Measurements from ENCODE around the gene RCC1. TPM values are rescaled to one million over a fixed set of nuclear protein-coding genes. Genes with fewer than 3 reads are reported as not detected.
"Not testable (repeated sequence)": the region's sequence is repeated elsewhere in the genome, so short reads cannot be mapped to it uniquely, and the experiment has no call there.

Gene RCC1
- total RNA-seq, 2 donors from 2014 or later = 57.1 to 153 TPM

GRCh38 chr1:28541414-28542015, 35.7 kb downstream of the RCC1 start:
- H3K4me3 Mint-ChIP-seq; H3K4me1 Mint-ChIP-seq (ENCODE audit: low read depth in 2 of 2); H3K27ac Mint-ChIP-seq; H3K36me3 Mint-ChIP-seq; ATAC-seq; H3K9me3 Mint-ChIP-seq; H3K27me3 Mint-ChIP-seq; DNase-seq (ENCODE audit: low spot score): not testable (repeated sequence)

- H3K27ac Mint-ChIP-seq = no peak overlapping the region
- no peaks in the 10 kb centered on the region for H3K9me3 Mint-ChIP-seq
- H3K4me1 Mint-ChIP-seq (ENCODE audit: low read depth in 2 of 2) = no peaks in the 10 kb centered on the region
- no peak overlapping the region for H3K4me3 Mint-ChIP-seq
- DNase-seq (ENCODE audit: low spot score) = no peak
- no peak for ATAC-seq
- no peaks in the 10 kb centered on the region for H3K27me3 Mint-ChIP-seq
- H3K36me3 Mint-ChIP-seq = no peaks in the 10 kb centered on the region
Measured at GRCh38 chr1:28545246-28545628, 39.4 kb downstream of the RCC1 start.

- Mint-ChIP-seq H3K9me3 (no peaks in the 10 kb centered on the region), H3K4me3 (no peak overlapping the region), H3K27me3 (no peaks in the 10 kb centered on the region), H3K36me3 (no peaks in the 10 kb centered on the region), H3K4me1 (ENCODE audit: low read depth in 2 of 2) (peaks cover 5 to 9% of the 10 kb centered on the region in 2 donors), H3K27ac (no peak overlapping the region)
- ATAC-seq (no peak), DNase-seq (ENCODE audit: low spot score) (no peak)
Measured at GRCh38 chr1:28548318-28548717, 42.5 kb downstream of the RCC1 start.

GRCh38 chr1:28551381-28551780, 45.5 kb downstream of the RCC1 start:
- H3K27me3 Mint-ChIP-seq = no peaks in the 10 kb centered on the region
- peaks cover 15% of the 10 kb centered on the region in 2 donors for H3K4me1 Mint-ChIP-seq (ENCODE audit: low read depth in 2 of 2)
- H3K36me3 Mint-ChIP-seq = no peaks in the 10 kb centered on the region
- no peak for ATAC-seq
- no peak overlapping the region for H3K4me3 Mint-ChIP-seq
- H3K27ac Mint-ChIP-seq = peak overlapping the region in 1 of 2 donors; percentile 95
- no peaks in the 10 kb centered on the region for H3K9me3 Mint-ChIP-seq
- DNase-seq (ENCODE audit: low spot score) = no peak

GRCh38 chr1:28552758-28553663, 47.2 kb downstream of the RCC1 start, which contains the start of gene TRNAU1AP:
TRNAU1AP (plus strand) TSS chr1:28553085; CDS start chr1:28553111, 26 bp downstream.
- Mint-ChIP-seq H3K27me3 (no peaks in the 10 kb centered on the region), H3K27ac (peak within 1 kb of the TSS; percentile 88 to 95), H3K4me3 (peak within 1 kb of the TSS; percentile 93), H3K36me3 (no peaks in the 10 kb centered on the region), H3K4me1 (ENCODE audit: low read depth in 2 of 2) (peaks cover 15% of the 10 kb centered on the region in 2 donors), H3K9me3 (no peaks in the 10 kb centered on the region)
- DNase-seq (ENCODE audit: low spot score) (peak; percentile 97), ATAC-seq (peak; percentile 96 to 97)

GRCh38 chr1:28560886-28561285, 55.0 kb downstream of the RCC1 start:
- no peaks in the 10 kb centered on the region for H3K4me1 Mint-ChIP-seq (ENCODE audit: low read depth in 2 of 2)
- H3K36me3 Mint-ChIP-seq = no peaks in the 10 kb centered on the region
- DNase-seq (ENCODE audit: low spot score) = no peak
- no peak for ATAC-seq
- no peaks in the 10 kb centered on the region for H3K27me3 Mint-ChIP-seq
- H3K9me3 Mint-ChIP-seq = no peaks in the 10 kb centered on the region
- no peak overlapping the region for H3K27ac Mint-ChIP-seq
- no peak overlapping the region for H3K4me3 Mint-ChIP-seq

- Mint-ChIP-seq H3K27ac (no peak overlapping the region), H3K27me3 (no peaks in the 10 kb centered on the region), H3K36me3 (peaks cover 11% of the 10 kb centered on the region), H3K4me1 (ENCODE audit: low read depth in 2 of 2) (no peaks in the 10 kb centered on the region), H3K9me3 (no peaks in the 10 kb centered on the region), H3K4me3 (no peak overlapping the region)
- no peak for ATAC-seq
- no peak for DNase-seq (ENCODE audit: low spot score)
Measured at GRCh38 chr1:28564310-28564709, 58.5 kb downstream of the RCC1 start.

GRCh38 chr1:28565040-28565439, 59.2 kb downstream of the RCC1 start:
- H3K9me3 Mint-ChIP-seq = no peaks in the 10 kb centered on the region
- no peak for DNase-seq (ENCODE audit: low spot score)
- no peaks in the 10 kb centered on the region for H3K27me3 Mint-ChIP-seq
- H3K36me3 Mint-ChIP-seq = peaks cover 11% of the 10 kb centered on the region
- H3K27ac Mint-ChIP-seq = peak overlapping the region in 1 of 2 donors; percentile 14
- no peak for ATAC-seq
- H3K4me1 Mint-ChIP-seq (ENCODE audit: low read depth in 2 of 2) = no peaks in the 10 kb centered on the region
- H3K4me3 Mint-ChIP-seq = no peak overlapping the region

GRCh38 chr1:28565726-28566125, 59.9 kb downstream of the RCC1 start:
- Mint-ChIP-seq H3K9me3 (no peaks in the 10 kb centered on the region), H3K36me3 (peaks cover 11% of the 10 kb centered on the region), H3K27me3 (no peaks in the 10 kb centered on the region), H3K27ac (peak overlapping the region in 1 of 2 donors; percentile 14), H3K4me1 (ENCODE audit: low read depth in 2 of 2) (no peaks in the 10 kb centered on the region), H3K4me3 (no peak overlapping the region)
- ATAC-seq (no peak), DNase-seq (ENCODE audit: low spot score) (no peak)

- DNase-seq (ENCODE audit: low spot score) (no peak), ATAC-seq (no peak)
- peaks cover 15% of the 10 kb centered on the region for H3K36me3 Mint-ChIP-seq
- H3K27me3 Mint-ChIP-seq = no peaks in the 10 kb centered on the region
- H3K9me3 Mint-ChIP-seq = no peaks in the 10 kb centered on the region
- no peaks in the 10 kb centered on the region for H3K4me1 Mint-ChIP-seq (ENCODE audit: low read depth in 2 of 2)
- H3K27ac Mint-ChIP-seq = no peak overlapping the region
- H3K4me3 Mint-ChIP-seq = no peak overlapping the region
Measured at GRCh38 chr1:28566931-28567330, 61.1 kb downstream of the RCC1 start.

- ATAC-seq = no peak
- no peak overlapping the region for H3K4me3 Mint-ChIP-seq
- no peak overlapping the region for H3K27ac Mint-ChIP-seq
- H3K9me3 Mint-ChIP-seq = no peaks in the 10 kb centered on the region
- no peaks in the 10 kb centered on the region for H3K4me1 Mint-ChIP-seq (ENCODE audit: low read depth in 2 of 2)
- no peak for DNase-seq (ENCODE audit: low spot score)
- H3K27me3 Mint-ChIP-seq = no peaks in the 10 kb centered on the region
- H3K36me3 Mint-ChIP-seq = peaks cover 14% of the 10 kb centered on the region
Measured at GRCh38 chr1:28571911-28572310, 66.1 kb downstream of the RCC1 start.

- DNase-seq (ENCODE audit: low spot score); ATAC-seq; H3K4me1 Mint-ChIP-seq (ENCODE audit: low read depth in 2 of 2); H3K4me3 Mint-ChIP-seq; H3K27ac Mint-ChIP-seq; H3K27me3 Mint-ChIP-seq; H3K9me3 Mint-ChIP-seq: not testable (repeated sequence)
- H3K36me3 Mint-ChIP-seq = peaks cover 13% of the 10 kb centered on the region
Measured at GRCh38 chr1:28572891-28573290, 67.0 kb downstream of the RCC1 start.

- Mint-ChIP-seq H3K9me3 (no peaks in the 10 kb centered on the region), H3K36me3 (peaks cover 15% of the 10 kb centered on the region)
Measured at GRCh38 chr1:28573564-28573963, 67.7 kb downstream of the RCC1 start.

GRCh38 chr1:28577052-28577678, 71.3 kb downstream of the RCC1 start:
- Mint-ChIP-seq H3K27ac (peak overlapping the region; percentile 89 to 95), H3K36me3 (peaks cover 28% of the 10 kb centered on the region), H3K27me3 (no peaks in the 10 kb centered on the region), H3K4me1 (ENCODE audit: low read depth in 2 of 2) (peaks cover 29 to 31% of the 10 kb centered on the region in 2 donors), H3K9me3 (no peaks in the 10 kb centered on the region), H3K4me3 (peak overlapping the region; percentile 98)
- DNase-seq (ENCODE audit: low spot score) = no peak
- no peak for ATAC-seq

More at GRCh38 chr1:28573564-28573963, 67.7 kb downstream of the RCC1 start:
- DNase-seq (ENCODE audit: low spot score) = no peak
- peaks cover 7 to 8% of the 10 kb centered on the region in 2 donors for H3K4me1 Mint-ChIP-seq (ENCODE audit: low read depth in 2 of 2)
- no peak for ATAC-seq
- no peak overlapping the region for H3K27ac Mint-ChIP-seq
- H3K27me3 Mint-ChIP-seq = no peaks in the 10 kb centered on the region
- H3K4me3 Mint-ChIP-seq = no peak overlapping the region
